ENCODE results near the gene C18orf63. TPM values are rescaled to one million over a fixed set of nuclear protein-coding genes. Genes with fewer than 3 reads are reported as not detected.

Gene C18orf63
- total RNA-seq, 4 donors from 2014 or later = not detected

DNA sequence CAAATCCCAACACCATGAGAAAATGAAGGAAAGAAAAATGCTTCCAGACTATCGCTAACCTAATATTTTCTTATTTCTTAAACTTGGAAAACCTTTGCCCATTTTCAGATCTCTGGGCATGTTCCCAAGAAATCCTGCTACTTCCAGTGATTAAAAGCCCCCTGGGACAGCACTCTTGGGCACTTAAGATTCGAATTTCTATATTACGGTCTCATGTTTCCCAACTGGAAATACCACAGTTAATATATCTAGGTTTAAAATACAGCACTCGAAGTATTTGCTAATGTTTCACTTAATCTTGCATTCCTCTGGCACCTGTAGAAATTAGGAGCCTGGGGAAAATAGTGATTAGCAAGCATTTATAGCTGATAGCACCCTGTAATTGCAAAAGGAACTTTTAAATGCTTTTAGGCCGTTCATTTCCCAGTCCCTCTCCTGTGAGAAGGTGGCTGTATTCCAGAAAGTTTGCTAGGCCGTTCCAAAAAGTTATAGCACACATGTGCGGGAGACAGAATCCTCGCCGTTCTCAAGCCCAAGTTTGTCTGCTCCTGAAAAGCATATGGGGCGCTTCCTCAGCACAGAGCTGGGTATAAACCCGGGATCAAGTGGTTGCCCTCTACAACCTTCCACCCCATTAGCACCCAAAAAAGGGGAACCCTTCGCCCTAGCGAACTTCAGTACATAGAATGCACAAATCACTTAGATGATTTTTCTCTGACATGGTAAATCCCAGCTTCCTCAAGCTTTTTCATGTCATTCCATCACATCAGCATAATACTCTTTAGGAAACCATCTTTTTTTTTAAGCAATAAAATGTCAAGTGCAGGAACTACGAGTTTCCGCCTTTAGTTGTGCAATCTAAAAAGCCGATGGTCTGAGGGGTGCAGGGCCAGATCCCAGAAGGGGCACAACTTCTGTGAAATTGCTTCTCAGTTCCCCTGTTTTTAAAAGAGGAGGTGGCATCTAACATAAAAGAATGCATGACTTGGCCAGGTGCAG, 80.8 kb downstream of the C18orf63 start:
- intact Hi-C loops (cut with DNase I; ENCODE audit: low total_unique reads) = no loop called here
- Histone ChIP-seq H3K9me3 (no peaks in the 10 kb centered on the region), H3K27me3 (no peaks in the 10 kb centered on the region), H3K4me3 (no peak overlapping the region), H3K36me3 (no peaks in the 10 kb centered on the region), H3K4me1 (peaks cover 0 to 9% (median 2%) of the 10 kb centered on the region in 4 donors), H3K27ac (no peak overlapping the region)
- TF ChIP-seq EP300 (IDR thresholded peaks at IDR 0.05; ENCODE audit: low read depth) = no peak
- TF ChIP-seq, protein P1, sequence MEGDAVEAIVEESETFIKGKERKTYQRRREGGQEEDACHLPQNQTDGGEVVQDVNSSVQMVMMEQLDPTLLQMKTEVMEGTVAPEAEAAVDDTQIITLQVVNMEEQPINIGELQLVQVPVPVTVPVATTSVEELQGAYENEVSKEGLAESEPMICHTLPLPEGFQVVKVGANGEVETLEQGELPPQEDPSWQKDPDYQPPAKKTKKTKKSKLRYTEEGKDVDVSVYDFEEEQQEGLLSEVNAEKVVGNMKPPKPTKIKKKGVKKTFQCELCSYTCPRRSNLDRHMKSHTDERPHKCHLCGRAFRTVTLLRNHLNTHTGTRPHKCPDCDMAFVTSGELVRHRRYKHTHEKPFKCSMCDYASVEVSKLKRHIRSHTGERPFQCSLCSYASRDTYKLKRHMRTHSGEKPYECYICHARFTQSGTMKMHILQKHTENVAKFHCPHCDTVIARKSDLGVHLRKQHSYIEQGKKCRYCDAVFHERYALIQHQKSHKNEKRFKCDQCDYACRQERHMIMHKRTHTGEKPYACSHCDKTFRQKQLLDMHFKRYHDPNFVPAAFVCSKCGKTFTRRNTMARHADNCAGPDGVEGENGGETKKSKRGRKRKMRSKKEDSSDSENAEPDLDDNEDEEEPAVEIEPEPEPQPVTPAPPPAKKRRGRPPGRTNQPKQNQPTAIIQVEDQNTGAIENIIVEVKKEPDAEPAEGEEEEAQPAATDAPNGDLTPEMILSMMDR (IDR thresholded peaks at IDR 0.05) = no peak
- no peak for TF ChIP-seq POLR2A (IDR thresholded peaks at IDR 0.05)
- TF ChIP-seq POLR2AphosphoS5 (IDR thresholded peaks at IDR 0.05) = no peak
- 57 to 69% methylated on average over 7 to 16 of the region's 16 CpGs for WGBS, 2 donors (ENCODE audit: low coverage in 1 of 2)
- DNase-seq = no peak
- in situ Hi-C loops (cut with MboI; ENCODE audit: low pct_ligation_motif_present in 1 of 4, low pct_unique_long_range_greater_than_20kb in 1 of 4, low sequenced_read_pairs in 3 of 4) = no loop called here

DNA sequence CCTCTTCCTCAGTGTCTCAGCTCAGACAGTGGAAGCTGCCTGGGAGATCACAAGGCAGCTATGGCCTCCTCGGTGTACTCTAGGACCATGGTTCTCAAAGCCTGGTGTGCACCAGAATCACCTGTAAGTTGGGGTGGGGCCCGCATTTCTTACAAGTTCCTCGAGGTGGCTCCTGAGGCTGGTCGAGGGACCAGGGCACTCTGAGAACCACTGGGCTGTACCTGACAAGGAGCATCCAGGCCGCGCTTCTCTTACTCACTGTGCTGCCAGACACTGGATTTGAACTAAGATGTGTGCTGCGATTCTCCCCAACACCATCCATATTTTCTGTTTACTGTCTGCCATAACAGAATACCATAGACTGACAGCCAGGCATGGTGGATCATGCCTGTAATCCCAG, 81.9 kb downstream of the C18orf63 start:
- H3K4me3 ChIP-seq = no peak overlapping the region
- 72 to 86% methylated on average over 2 to 7 of the region's 7 CpGs for WGBS, 2 donors (ENCODE audit: low coverage in 1 of 2)
- no peaks in the 10 kb centered on the region for H3K36me3 ChIP-seq
- H3K4me1 ChIP-seq = peaks cover 0 to 9% (median 2%) of the 10 kb centered on the region in 4 donors
- in situ Hi-C loops (cut with MboI; ENCODE audit: low pct_ligation_motif_present in 1 of 4, low pct_unique_long_range_greater_than_20kb in 1 of 4, low sequenced_read_pairs in 3 of 4) (no loop called here), intact Hi-C loops (cut with DNase I; ENCODE audit: low total_unique reads) (no loop called here)
- H3K27me3 ChIP-seq = no peaks in the 10 kb centered on the region
- no peak for TF ChIP-seq EP300 (IDR thresholded peaks at IDR 0.05; ENCODE audit: low read depth)
- no peak for TF ChIP-seq POLR2A (IDR thresholded peaks at IDR 0.05)
- TF ChIP-seq POLR2AphosphoS5 (IDR thresholded peaks at IDR 0.05) = no peak
- TF ChIP-seq, protein P1 (IDR thresholded peaks at IDR 0.05) = no peak
- no peak for DNase-seq
- no peak overlapping the region for H3K27ac ChIP-seq
- no peaks in the 10 kb centered on the region for H3K9me3 ChIP-seq

DNA sequence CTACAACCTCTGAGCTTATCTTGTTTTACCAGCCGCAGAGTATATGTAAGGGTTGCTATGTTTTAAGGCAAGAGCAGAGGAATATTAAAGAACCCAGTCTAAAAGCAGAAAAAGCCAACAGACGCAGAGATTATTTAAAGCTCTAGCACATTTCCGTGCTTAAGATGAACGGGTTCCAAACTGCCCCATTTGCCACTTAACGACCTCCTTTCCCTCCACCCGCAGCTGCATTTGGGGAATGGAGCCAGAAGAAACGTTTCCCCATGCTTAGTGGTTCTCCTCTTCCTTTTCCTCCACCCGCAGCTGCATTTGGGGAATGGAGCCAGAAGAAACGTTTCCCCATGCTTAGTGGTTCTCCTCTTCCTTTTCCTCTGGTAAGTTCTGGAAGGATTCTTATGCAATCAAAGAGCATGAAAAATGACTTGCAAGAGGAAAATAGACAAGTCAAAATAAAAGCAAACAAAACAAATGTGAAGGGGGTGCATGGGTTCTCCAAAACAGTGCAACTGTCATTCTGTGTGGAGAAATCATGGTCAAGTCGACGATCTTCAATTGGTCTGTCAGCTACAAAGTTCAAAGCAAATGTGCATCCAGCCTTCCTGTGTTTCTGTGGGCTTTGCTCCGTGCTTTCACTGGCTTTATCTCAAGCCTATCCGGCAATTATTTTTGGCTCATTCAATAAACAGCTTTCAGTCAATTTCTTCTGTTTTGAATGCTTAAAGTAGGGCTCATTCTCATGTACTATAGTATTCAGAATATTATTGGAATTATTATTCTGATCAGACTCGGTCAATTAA, 83.7 kb downstream of the C18orf63 start:
- TF ChIP-seq POLR2AphosphoS5 (IDR thresholded peaks at IDR 0.05) (no peak), POLR2A (IDR thresholded peaks at IDR 0.05) (no peak), EP300 (IDR thresholded peaks at IDR 0.05; ENCODE audit: low read depth) (no peak)
- TF ChIP-seq, protein P1 (IDR thresholded peaks at IDR 0.05) = no peak
- Histone ChIP-seq H3K9me3 (no peaks in the 10 kb centered on the region), H3K36me3 (no peaks in the 10 kb centered on the region), H3K27ac (no peak overlapping the region), H3K4me3 (no peak overlapping the region), H3K4me1 (peaks cover 0 to 9% (median 2%) of the 10 kb centered on the region in 4 donors), H3K27me3 (no peaks in the 10 kb centered on the region)
- intact Hi-C loops (cut with DNase I; ENCODE audit: low total_unique reads) (no loop called here), in situ Hi-C loops (cut with MboI; ENCODE audit: low pct_ligation_motif_present in 1 of 4, low pct_unique_long_range_greater_than_20kb in 1 of 4, low sequenced_read_pairs in 3 of 4) (no loop called here)
- 44% methylated on average over 13 to 14 of the region's 14 CpGs for WGBS, 2 donors (ENCODE audit: low coverage in 1 of 2)
- no peak for DNase-seq

DNA sequence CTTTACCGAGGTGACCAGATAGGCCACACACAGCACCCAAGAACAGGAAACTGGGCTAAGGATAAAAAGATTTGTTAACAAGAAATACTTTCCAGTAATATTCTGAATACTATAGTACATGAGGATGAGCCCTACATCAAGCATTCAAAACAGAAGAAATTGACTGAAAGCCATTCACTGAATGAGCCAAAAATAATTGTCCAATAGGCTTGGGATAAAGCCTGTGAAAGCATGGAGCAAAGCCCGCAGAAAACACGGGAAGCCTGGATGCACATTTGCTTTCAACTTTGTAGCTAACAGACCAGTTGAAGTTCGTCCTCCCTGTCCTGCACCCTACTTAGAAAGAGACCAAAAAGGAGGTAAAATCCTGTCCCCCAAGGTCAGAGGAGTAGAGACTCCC, 85.2 kb downstream of the C18orf63 start:
- Histone ChIP-seq H3K27ac (no peak overlapping the region), H3K4me3 (no peak overlapping the region), H3K4me1 (peaks cover 0 to 9% (median under 1%) of the 10 kb centered on the region in 4 donors), H3K9me3 (no peaks in the 10 kb centered on the region), H3K36me3 (no peaks in the 10 kb centered on the region), H3K27me3 (no peaks in the 10 kb centered on the region)
- intact Hi-C loops (cut with DNase I; ENCODE audit: low total_unique reads) (no loop called here), in situ Hi-C loops (cut with MboI; ENCODE audit: low pct_ligation_motif_present in 1 of 4, low pct_unique_long_range_greater_than_20kb in 1 of 4, low sequenced_read_pairs in 3 of 4) (no loop called here)
- TF ChIP-seq POLR2A (IDR thresholded peaks at IDR 0.05) (no peak), EP300 (IDR thresholded peaks at IDR 0.05; ENCODE audit: low read depth) (no peak), POLR2AphosphoS5 (IDR thresholded peaks at IDR 0.05) (no peak)
- TF ChIP-seq, protein P1 (IDR thresholded peaks at IDR 0.05) = no peak
- no peak for DNase-seq
- WGBS, 2 donors (ENCODE audit: low coverage in 1 of 2) = 67 to 69% methylated on average over 3 to 4 of the region's 4 CpGs

All from transverse colon (tissue), 4 donors.